Measurements from ENCODE around the gene AOPEP. TPM values are rescaled to one million over a fixed set of nuclear protein-coding genes. Genes with fewer than 3 reads are reported as not detected.

AOPEP gene
- total and polyA plus RNA-seq, 2 of the 13 experiments (the other 11 are each of a cell fraction or from before 2014, with no cell fraction given): 22.2 to 41.6 TPM

DNA sequence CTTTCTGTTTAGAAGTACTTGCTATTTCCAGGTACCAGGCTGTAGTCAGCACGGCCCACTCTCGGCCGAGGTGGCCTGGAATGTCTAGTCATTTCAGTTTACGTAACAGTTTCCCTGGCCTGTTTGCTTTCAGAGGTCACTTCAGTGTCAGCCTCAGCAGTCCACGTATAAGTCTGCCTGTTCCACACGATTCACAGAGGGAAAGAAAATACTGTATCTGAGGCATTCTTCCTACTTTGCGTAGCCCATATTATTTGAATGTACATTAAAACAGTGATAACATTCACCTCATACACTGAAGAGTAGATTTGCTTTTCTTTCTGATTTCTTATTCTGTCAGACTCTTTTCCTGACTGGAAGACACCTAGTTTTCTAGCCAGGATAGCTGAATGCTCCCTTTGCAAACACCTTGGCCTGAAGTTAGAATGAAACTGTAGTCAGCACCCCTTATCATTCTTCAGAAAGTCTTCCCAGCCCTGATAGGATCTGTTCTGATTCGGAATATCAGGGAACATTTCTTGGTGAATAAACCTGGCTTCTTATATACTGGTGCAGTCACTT is 140.9 kb downstream of the AOPEP start (continued):
- TF ChIP-seq ZBTB7A (CRISPR knock-in tag; IDR thresholded peaks at IDR 0.05) (no peak), NFE2L1 (CRISPR knock-in tag; IDR thresholded peaks at IDR 0.05; ENCODE audit: borderline replicate concordance) (no peak), BRD4 (CRISPR knock-in tag; IDR thresholded peaks at IDR 0.05) (no peak), ZNF251 (CRISPR knock-in tag; IDR thresholded peaks at IDR 0.05) (no peak), FOSL1 (CRISPR knock-in tag; IDR thresholded peaks at IDR 0.05; ENCODE audit: borderline replicate concordance) (no peak), MATR3 (CRISPR knock-in tag; IDR thresholded peaks at IDR 0.05) (no peak), ATF7 (IDR thresholded peaks at IDR 0.05) (no peak), ATF7 (CRISPR knock-in tag; IDR thresholded peaks at IDR 0.05) (no peak), ZNF343 (CRISPR knock-in tag; IDR thresholded peaks at IDR 0.05) (no peak), ZNF326 (CRISPR knock-in tag; IDR thresholded peaks at IDR 0.05; ENCODE audit: borderline replicate concordance) (no peak), SRSF1 (optimal IDR thresholded peaks at IDR 0.05; ENCODE audit: low read depth, low read length) (no peak), ZNF792 (CRISPR knock-in tag; IDR thresholded peaks at IDR 0.05) (peak; percentile 61; the same call in 1 of the 2 replicates), PAWR (CRISPR knock-in tag; IDR thresholded peaks at IDR 0.05; ENCODE audit: borderline replicate concordance) (no peak), SMAD1 (CRISPR knock-in tag; IDR thresholded peaks at IDR 0.05; ENCODE audit: borderline replicate concordance, low read depth) (no peak), GFI1 (CRISPR knock-in tag; IDR thresholded peaks at IDR 0.05; ENCODE audit: borderline replicate concordance) (no peak), CEBPB (IDR thresholded peaks at IDR 0.05; ENCODE audit: borderline replicate concordance, low read depth, low read length) (peak; percentile 47; the same call in 1 of the 2 replicates), ZNF564 (CRISPR knock-in tag; IDR thresholded peaks at IDR 0.05) (no peak), RFX5 (IDR thresholded peaks at IDR 0.05; ENCODE audit: low read depth, low read length) (no peak; the same call in 1 of the 2 replicates), ZNF7 (CRISPR knock-in tag; IDR thresholded peaks at IDR 0.05) (no peak), CEBPG (CRISPR knock-in tag; IDR thresholded peaks at IDR 0.05) (peak; percentile 87), KLF9 (CRISPR knock-in tag; IDR thresholded peaks at IDR 0.05; ENCODE audit: low read depth) (no peak), HOXA5 (CRISPR knock-in tag; IDR thresholded peaks at IDR 0.05) (0 out of 2 replicates have a peak, but pooled peaks have one; percentile 24), ARNT (IDR thresholded peaks at IDR 0.05) (no peak), TAF1 (CRISPR knock-in tag; IDR thresholded peaks at IDR 0.05) (no peak), ZNF678 (CRISPR knock-in tag; IDR thresholded peaks at IDR 0.05) (no peak), HDAC1 (CRISPR knock-in tag; IDR thresholded peaks at IDR 0.05) (0 out of 2 replicates have a peak, but pooled peaks have one; percentile 21), ZNF33B (CRISPR knock-in tag; IDR thresholded peaks at IDR 0.05) (no peak), ZNF644 (CRISPR knock-in tag; IDR thresholded peaks at IDR 0.05; ENCODE audit: low read depth) (no peak), ZNF101 (CRISPR knock-in tag; IDR thresholded peaks at IDR 0.05; ENCODE audit: borderline replicate concordance, low read depth) (no peak), TEAD3 (CRISPR knock-in tag; optimal IDR thresholded peaks at IDR 0.05; ENCODE audit: borderline replicate concordance) (peak; percentile 99), XRCC5 (optimal IDR thresholded peaks at IDR 0.05; ENCODE audit: low read length) (no peak)
- TF ChIP-seq, protein P1, sequence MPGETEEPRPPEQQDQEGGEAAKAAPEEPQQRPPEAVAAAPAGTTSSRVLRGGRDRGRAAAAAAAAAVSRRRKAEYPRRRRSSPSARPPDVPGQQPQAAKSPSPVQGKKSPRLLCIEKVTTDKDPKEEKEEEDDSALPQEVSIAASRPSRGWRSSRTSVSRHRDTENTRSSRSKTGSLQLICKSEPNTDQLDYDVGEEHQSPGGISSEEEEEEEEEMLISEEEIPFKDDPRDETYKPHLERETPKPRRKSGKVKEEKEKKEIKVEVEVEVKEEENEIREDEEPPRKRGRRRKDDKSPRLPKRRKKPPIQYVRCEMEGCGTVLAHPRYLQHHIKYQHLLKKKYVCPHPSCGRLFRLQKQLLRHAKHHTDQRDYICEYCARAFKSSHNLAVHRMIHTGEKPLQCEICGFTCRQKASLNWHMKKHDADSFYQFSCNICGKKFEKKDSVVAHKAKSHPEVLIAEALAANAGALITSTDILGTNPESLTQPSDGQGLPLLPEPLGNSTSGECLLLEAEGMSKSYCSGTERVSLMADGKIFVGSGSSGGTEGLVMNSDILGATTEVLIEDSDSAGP (CRISPR knock-in tag; IDR thresholded peaks at IDR 0.05; ENCODE audit: borderline replicate concordance): no peak
- TF ChIP-seq, protein P2, sequence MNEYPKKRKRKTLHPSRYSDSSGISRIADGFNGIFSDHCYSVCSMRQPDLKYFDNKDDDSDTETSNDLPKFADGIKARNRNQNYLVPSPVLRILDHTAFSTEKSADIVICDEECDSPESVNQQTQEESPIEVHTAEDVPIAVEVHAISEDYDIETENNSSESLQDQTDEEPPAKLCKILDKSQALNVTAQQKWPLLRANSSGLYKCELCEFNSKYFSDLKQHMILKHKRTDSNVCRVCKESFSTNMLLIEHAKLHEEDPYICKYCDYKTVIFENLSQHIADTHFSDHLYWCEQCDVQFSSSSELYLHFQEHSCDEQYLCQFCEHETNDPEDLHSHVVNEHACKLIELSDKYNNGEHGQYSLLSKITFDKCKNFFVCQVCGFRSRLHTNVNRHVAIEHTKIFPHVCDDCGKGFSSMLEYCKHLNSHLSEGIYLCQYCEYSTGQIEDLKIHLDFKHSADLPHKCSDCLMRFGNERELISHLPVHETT (CRISPR knock-in tag; conservative IDR thresholded peaks at IDR 0.05): no peak
